Astrocyte (in vitro differentiated cells and primary cell): Measurements from ENCODE around the gene CELF2.

Source experiments
- EZH2 ChIP-seq: IDR thresholded peaks from 2 replicates; pipeline ENCODE4 v1.6.1; 2012; ENCODE audit warnings: mild to moderate bottlenecking, low read length, inconsistent platforms; ENCODE audit not compliant: insufficient read depth
- TF ChIP-seq, protein P1 (sequence below): IDR thresholded peaks from 2 replicates; pipeline ENCODE4 v1.5.1; 2011; ENCODE audit warnings: low read depth, mild to moderate bottlenecking, inconsistent platforms, low read length, moderate library complexity; ENCODE audit not compliant: insufficient read depth

DNA sequence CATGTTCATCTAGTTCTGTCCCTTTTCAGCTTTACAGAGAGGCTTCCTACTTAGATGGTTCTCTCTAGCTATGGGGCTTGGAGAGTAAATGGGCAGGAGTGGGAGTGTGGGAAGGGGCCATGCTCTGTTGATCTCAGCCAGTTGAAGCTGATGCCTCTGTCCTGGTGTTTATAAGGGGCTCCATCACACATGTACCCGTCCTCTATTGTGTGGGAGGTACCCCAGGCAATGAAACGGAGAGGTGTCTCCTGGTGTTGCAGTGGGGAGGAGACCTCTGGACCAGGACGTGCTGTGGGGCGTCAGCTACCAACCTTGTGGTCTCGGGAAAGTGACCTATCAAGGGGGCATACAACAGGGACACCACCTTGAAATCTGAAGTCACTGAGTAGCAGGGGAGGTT lies 173.5 kb downstream of the CELF2 start:
- TF ChIP-seq, protein P1, sequence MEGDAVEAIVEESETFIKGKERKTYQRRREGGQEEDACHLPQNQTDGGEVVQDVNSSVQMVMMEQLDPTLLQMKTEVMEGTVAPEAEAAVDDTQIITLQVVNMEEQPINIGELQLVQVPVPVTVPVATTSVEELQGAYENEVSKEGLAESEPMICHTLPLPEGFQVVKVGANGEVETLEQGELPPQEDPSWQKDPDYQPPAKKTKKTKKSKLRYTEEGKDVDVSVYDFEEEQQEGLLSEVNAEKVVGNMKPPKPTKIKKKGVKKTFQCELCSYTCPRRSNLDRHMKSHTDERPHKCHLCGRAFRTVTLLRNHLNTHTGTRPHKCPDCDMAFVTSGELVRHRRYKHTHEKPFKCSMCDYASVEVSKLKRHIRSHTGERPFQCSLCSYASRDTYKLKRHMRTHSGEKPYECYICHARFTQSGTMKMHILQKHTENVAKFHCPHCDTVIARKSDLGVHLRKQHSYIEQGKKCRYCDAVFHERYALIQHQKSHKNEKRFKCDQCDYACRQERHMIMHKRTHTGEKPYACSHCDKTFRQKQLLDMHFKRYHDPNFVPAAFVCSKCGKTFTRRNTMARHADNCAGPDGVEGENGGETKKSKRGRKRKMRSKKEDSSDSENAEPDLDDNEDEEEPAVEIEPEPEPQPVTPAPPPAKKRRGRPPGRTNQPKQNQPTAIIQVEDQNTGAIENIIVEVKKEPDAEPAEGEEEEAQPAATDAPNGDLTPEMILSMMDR = no peak
- no peak for TF ChIP-seq EZH2
